Hematopoietic multipotent progenitor cell (in vitro differentiated cells): ENCODE data around the gene SYTL2. TPM values are rescaled to one million over a fixed set of nuclear protein-coding genes. Genes with fewer than 3 reads are reported as not detected.
A peak's percentile ranks its signal among the peaks of the same experiment; 100 is the strongest.

Experiments
- DNase-seq, 3 donors: peaks; one replicate each; pipeline ENCODE4 v3.0.0-alpha.2; 2011 to 2015; ENCODE audit warnings: low read depth in 2 of 3, low spot score in 2 of 3
- total RNA-seq: library from RNA; depleted of rRNA; stranded (reverse); fragments of >200 nt; gene quantifications from one replicate; pipeline ENCODE4 v1.2.3, GENCODE V29; 2012

SYTL2 gene
- total RNA-seq, 1 donor, result 0.81 TPM

GRCh38 chr11:85767246-85767945 is 43.5 kb downstream of the SYTL2 start:
- DNase-seq, result no peak

DNA sequence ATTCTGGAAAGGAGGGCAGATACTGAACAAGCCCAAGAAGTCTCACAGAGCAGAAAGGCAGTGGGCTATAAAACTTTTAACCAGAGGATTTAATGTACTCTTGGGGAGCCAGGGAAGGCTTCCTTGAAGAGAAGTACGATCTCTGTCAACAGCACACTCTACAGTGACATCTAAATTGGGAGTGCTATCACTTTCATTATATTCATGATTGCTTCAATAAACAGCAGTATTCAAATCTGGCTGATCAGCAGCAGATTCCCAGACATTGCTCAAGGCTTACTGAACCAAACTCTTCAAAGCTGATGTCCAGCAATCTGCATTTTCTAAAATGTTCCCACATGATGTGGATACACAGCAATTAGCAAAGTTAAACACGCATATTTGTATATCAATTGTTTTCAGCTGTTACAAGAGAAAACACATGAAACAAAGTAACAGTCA is 44.2 kb downstream of the SYTL2 start:
- no peak for DNase-seq

DNA sequence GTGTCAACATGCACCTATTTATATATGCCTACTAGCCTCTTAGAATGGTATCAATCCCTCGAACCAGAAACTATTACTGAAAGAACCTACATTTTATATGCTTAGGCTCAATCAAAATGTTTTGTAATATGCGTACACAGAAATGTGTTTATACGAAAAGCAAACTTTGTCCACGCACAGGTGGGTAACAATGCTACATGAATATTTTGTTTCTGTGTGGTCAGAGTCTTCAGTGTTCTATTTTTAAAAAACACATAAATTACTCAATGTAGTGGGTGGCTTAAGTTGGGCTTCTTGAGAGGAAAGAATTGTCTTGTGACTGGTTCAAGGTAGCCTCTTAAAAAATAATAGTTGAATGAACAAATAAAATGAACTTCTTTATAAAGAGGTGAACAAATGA is 46.1 kb downstream of the SYTL2 start:
- DNase-seq, result no peak

DNA sequence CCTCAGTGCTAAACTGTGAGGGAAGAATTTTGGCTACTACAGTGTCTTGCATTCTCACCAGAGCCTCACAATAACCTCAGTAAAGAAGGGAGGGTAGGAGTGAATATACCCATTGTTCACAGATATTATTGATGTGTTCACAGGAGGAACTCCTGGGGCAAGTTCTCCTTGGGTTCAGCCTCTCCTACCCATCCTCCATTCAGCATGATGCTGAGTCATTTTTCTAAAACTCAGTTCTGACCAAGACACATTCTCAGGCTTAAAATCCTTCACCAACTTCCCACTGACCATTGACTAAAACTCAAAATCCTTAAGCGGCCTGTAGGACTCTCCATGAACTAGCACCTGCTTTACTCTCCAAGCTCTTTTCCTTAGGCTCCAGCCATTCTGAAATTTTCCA is 48.7 kb downstream of the SYTL2 start:
- DNase-seq, result no peak

DNA sequence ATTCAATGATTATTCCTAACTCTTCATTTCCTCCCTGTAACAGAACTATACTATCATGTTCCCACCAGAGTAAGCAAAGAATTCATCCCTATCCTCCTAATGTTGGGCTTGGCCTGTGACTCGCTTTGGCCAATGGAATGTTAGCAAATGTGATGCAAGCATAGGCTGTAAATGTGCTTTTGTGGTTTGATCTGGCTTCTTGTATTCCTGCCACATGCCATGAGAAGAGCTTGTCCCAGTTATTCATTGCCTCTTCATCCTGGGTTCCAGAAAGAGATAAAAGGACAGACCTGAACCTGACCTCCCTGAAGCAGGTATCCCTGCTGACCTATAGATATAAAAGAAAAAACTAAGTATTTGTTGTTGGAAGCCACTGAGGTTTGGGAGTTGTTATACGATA is 51.0 kb downstream of the SYTL2 start:
- no peak for DNase-seq

GRCh38 chr11:85758480-85759039 is 52.4 kb downstream of the SYTL2 start:
- no peak for DNase-seq

- no peak for DNase-seq
Observed at GRCh38 chr11:85758026-85758425, 52.9 kb downstream of the SYTL2 start.

DNA sequence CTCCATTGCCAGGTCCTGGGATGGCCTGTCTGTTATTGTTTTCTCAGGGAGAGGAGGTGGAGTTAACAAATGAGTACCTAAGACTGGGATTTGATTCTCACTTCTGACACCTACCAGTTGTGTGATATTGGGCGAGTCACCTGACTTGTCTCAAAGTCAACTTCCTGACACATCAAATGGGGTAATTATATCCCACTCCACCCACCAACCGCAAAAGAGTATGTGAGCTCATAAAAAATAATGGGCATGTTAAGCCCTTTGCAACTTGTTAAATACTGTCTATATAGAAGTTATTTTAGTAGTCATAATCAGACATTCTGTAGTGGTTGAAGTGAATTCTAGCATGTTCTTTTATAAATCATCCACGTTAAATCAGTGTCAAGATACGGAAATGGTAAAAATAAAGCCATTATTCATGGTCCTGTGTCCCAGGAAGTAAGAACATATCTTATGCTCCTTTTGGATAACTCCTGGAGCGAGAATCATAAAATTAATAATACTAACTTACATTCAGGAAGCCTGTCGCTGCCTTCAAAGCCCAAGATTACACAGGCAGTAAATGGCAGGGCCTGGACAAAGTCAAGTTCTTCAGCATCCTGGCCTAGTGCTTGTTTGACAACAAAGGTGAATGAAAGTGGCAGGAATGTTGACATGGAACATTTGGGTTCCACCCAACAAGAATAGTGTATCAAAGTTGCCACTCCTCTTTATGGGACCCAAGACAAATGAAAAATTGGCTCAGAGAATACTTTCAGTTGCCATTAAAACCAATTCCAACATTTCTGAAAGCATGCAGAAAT is 54.3 kb downstream of the SYTL2 start:
- DNase-seq, result peak in 1 of 3 donors; percentile 23

- no peak for DNase-seq
Observed at GRCh38 chr11:85755701-85756100, 55.2 kb downstream of the SYTL2 start.

DNA sequence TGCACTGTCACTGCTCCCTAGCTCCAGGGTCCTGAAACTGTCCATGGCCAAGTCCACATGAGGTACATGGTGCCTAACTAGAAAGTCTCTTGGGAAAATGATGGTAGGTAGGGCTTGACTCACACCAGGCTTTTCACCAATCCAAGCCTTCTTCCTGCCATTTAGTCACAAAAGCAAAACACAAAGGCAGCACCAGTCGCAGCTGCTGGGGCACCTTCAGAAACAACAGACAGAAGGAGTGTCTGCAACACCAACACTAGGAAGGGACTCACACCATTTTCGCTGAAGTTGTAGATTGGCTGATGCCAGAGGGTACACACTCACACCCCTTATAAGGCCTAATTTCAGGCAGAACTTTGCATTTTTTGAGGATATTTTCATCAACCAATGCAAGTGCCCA is 55.7 kb downstream of the SYTL2 start:
- no peak for DNase-seq

- peak; percentile 92 to 97 (median 92) for DNase-seq
Observed at GRCh38 chr11:85752890-85753581, 57.9 kb downstream of the SYTL2 start.

GRCh38 chr11:85752201-85752889 is 58.6 kb downstream of the SYTL2 start:
- no peak for DNase-seq

- no peak for DNase-seq
Observed at GRCh38 chr11:85751724-85752123, 59.2 kb downstream of the SYTL2 start.

GRCh38 chr11:85750646-85751045 is 60.3 kb downstream of the SYTL2 start:
- DNase-seq, result no peak

DNA sequence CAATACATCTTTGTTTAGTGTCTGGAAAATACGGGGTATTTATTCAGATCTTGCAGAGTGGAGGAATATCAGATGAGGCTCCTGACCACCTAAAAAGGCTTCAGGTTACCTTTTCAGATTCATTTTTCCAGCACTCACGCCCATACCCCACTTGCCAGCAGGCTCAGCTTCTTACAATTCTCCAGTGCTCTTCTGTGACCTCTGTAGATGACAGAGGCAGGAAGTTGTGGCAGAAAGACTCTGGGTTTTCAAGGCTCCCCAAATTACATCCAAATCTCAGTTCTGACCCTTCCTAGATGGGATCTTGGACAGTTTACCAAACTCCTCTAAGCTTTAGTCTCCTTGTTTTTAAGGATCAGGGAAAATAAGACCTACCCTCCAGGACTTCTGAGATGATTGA is 61.1 kb downstream of the SYTL2 start:
- DNase-seq, result no peak

DNA sequence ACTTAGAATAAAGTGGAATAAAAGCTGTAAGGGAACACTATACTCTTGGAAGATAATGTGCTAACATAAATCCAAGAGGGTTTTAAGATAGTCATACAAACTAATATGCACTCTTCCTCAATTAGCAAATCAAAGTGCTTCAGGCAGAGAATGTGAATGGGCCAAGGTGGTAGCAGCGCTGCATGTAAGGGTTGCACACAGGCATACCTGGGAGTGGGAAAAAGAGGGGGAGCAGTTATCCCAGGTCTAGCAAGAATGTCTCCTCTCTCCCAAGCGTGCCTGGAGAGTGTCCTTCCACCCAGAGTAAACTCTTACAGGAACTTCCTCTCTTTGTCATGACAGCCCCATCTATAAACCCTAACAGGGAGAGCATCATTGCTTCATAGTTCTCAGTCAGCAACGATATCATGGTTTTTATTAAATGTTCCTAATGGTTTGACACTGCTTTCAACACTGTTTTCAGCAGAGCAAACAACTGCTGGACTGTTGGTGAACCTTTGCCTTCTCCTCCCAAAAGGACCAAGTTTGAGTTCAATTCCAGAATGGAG is 61.6 kb downstream of the SYTL2 start:
- no peak for DNase-seq

DNA sequence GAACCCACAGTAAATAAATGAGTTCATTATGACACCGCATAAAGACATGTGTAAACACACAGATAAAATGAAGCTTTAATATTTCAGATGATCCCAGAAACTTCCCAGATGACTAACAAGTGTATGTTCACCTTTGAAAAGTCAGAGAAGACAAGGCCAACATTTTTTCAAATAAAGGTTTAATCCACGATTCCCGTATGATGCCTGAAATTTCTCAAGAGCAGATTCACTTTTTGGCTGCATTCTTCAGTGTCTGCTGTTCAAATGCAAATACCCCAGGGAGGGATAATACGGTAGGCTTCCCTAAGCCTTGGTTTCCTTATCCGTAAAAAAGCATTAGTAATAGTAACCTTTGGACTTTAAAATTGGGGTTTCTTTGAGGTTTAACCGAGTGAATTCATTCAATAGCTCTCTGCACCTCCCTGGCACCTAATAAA is 62.5 kb downstream of the SYTL2 start:
- DNase-seq, result no peak

DNA sequence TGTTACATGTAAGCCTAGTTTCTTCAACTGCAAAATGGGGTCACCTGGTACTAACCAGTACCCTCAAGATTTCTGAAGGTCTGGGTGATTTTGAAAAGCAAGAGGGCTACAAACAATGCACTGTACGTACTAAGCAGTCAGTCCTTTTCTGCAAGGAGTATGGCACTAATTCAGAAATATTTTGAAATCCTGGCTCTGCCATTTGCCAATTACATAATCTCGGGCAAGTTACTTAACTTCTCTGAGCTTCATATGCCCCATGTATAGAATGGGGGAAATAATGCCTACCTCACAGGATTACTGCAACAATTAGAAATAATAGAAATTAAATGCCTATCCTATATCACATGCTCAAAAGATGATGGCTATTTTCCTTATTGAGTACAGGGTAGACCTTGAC is 64.3 kb downstream of the SYTL2 start:
- no peak for DNase-seq

- DNase-seq, result no peak
Observed at GRCh38 chr11:85745626-85746025, 65.3 kb downstream of the SYTL2 start.

- DNase-seq, result no peak
Observed at GRCh38 chr11:85742873-85743275, 68.1 kb downstream of the SYTL2 start.
